HepG2 (cell line): ENCODE measurements around the gene TEX14. TPM values are rescaled to one million over a fixed set of nuclear protein-coding genes. Genes with fewer than 3 reads are reported as not detected.

ENCODE experiments used
- ATAC-seq: fragments of 200-7000 bp; cut with Tn5 transposase; 3 replicates; pipeline ENCODE4 v1.9.1; 2020; ENCODE audit warnings: mild to moderate bottlenecking, moderate library complexity
- BruUV-seq: library from RNA; stranded (reverse); fragments of 400-500 nt; replicated peaks from 2 replicates; lab custom pipeline; 2021; lab: Mats Ljungman, UMichigan
- CTCF ChIA-PET: fragments of 300-600 bp; formaldehyde crosslinking; extraction: SDS; loops from one replicate; lab custom pipeline; 2021; ENCODE audit warnings: low total read pairs, inconsistent platforms, low intra/inter-chr PET ratio; lab: Yijun Ruan, JAX
- POLR2A ChIA-PET: fragments of 350-600 bp; sonication (Branson Sonifier 250); formaldehyde crosslinking; loops from one replicate; lab custom pipeline; 2020; ENCODE audit warnings: antibody characterized with exemption, inconsistent platforms; lab: Yijun Ruan, JAX
- DNase-seq: peaks from one replicate; pipeline ENCODE4 v3.0.0-alpha.2; 2015; ENCODE audit warnings: low spot score
- FAIRE-seq: peaks from 3 replicates; lab custom pipeline; 2011; peaks lifted over from hg19 to GRCh38; lab: Jason Lieb, UNC
- H2AFZ ChIP-seq: one replicate; pipeline ENCODE4 v1.6.1; 2011; ENCODE audit warnings: low read length, inconsistent platforms
- H3K27ac ChIP-seq: fragments of 300-600 bp; 3 replicates; pipeline ENCODE4 v1.8.0; 2011; ENCODE audit warnings: mixed run types, mild to moderate bottlenecking, mixed read lengths, low read length, inconsistent platforms; ENCODE audit not compliant: insufficient read depth; ENCODE audit errors: extremely low read length
- H3K27me3 ChIP-seq, 2 experiments: fragments of 200-600 bp in 1 of 2; 2 replicates in 1 of 2; 3 replicates in 1 of 2; pipeline versions ENCODE4 v1.6.0 to v1.8.0; 2011; ENCODE audit warnings: low read length in 2 of 2, mild to moderate bottlenecking in 2 of 2, moderate library complexity in 2 of 2, inconsistent platforms in 1 of 2; ENCODE audit not compliant: insufficient read depth in 2 of 2, control insufficient read depth in 1 of 2
- H3K36me3 ChIP-seq, 2 experiments: fragments of 200-600 bp in 1 of 2; replicated peaks in 1 of 2; 2 replicates in 1 of 2; 3 replicates in 1 of 2; pipeline versions ENCODE4 v1.5.1 to v1.8.0; 2011; ENCODE audit warnings: low read length in 2 of 2, inconsistent platforms in 1 of 2; ENCODE audit not compliant: insufficient read depth in 2 of 2, control insufficient read depth in 1 of 2
- H3K4me1 ChIP-seq: 2 replicates; pipeline ENCODE4 v1.5.1; 2012; ENCODE audit warnings: low read length, inconsistent platforms; ENCODE audit not compliant: insufficient read depth
- H3K4me2 ChIP-seq: 2 replicates; pipeline ENCODE4 v1.6.0; 2011; ENCODE audit warnings: low read depth, low read length, inconsistent platforms
- H3K4me3 ChIP-seq, 3 experiments: fragments of 200-600 bp in 1 of 3; sonication (generic), shearing (Covaris generic) in 1 of 3; replicated peaks in 1 of 3; 2 replicates each; pipeline ENCODE4 v1.5.1; 2011 to 2016; ENCODE audit warnings: low read length in 3 of 3, inconsistent platforms in 2 of 3, low read depth in 2 of 3, mild to moderate bottlenecking in 2 of 3, control low read depth in 1 of 3, mixed read lengths in 1 of 3; ENCODE audit not compliant: insufficient read depth in 1 of 3
- H3K79me2 ChIP-seq: one replicate; pipeline ENCODE4 v1.6.1; 2011; ENCODE audit warnings: low read length, inconsistent platforms; ENCODE audit not compliant: insufficient read depth
- H3K9ac ChIP-seq: 2 replicates; pipeline ENCODE4 v1.6.0; 2011; ENCODE audit warnings: mild to moderate bottlenecking, low read depth, low read length, inconsistent platforms; ENCODE audit not compliant: insufficient read depth
- H3K9me3 ChIP-seq: 2 replicates; pipeline ENCODE4 v1.5.1; 2012; ENCODE audit warnings: mild to moderate bottlenecking, low read length
- H4K20me1 ChIP-seq: 2 replicates; pipeline ENCODE4 v1.6.0; 2011; ENCODE audit warnings: inconsistent platforms, mild to moderate bottlenecking, low read length, moderate library complexity; ENCODE audit not compliant: insufficient read depth
- HES4 ChIP-seq: sonication (generic); formaldehyde crosslinking; IDR thresholded peaks from 2 replicates; pipeline ENCODE4 v1.9.0; 2021; ENCODE audit warnings: mild to moderate bottlenecking, missing genetic modification reagents, borderline replicate concordance
- IRF2 ChIP-seq: IDR thresholded peaks from 2 replicates; pipeline ENCODE4 v1.6.1; 2018; ENCODE audit warnings: missing genetic modification reagents, missing compliant biosample characterization
- MIER3 ChIP-seq: IDR thresholded peaks from 2 replicates; pipeline ENCODE4 v1.6.1; 2016; ENCODE audit warnings: missing compliant biosample characterization, borderline replicate concordance
- ZBTB7B ChIP-seq: sonication (generic); formaldehyde crosslinking; IDR thresholded peaks from 2 replicates; pipeline ENCODE4 v1.4.0; 2020; ENCODE audit warnings: missing genetic modification reagents
- ZNF589 ChIP-seq: sonication (generic); formaldehyde crosslinking; conservative IDR thresholded peaks from 2 replicates; pipeline ENCODE4 v1.8.0; 2022; ENCODE audit warnings: mild to moderate bottlenecking, moderate library complexity, missing genetic modification reagents
- ZNF619 ChIP-seq: sonication (generic); formaldehyde crosslinking; IDR thresholded peaks from 2 replicates; pipeline ENCODE4 v1.4.0; 2020; ENCODE audit warnings: mild to moderate bottlenecking, missing genetic modification reagents
- ZNF777 ChIP-seq: sonication (generic); formaldehyde crosslinking; IDR thresholded peaks from 2 replicates; pipeline ENCODE4 v1.4.0; 2020; ENCODE audit warnings: missing genetic modification reagents
- WGBS: methylation state at CpG from one replicate; pipeline ENCODE4 v1.1.6; 2017; ENCODE audit warnings: low lambda C conversion rate; 5-methylcytosine and 5-hydroxymethylcytosine counted together
- in situ Hi-C: cut with HindIII; loops from 2 replicates; pipeline ENCODE4 v1.10.0; 2017; ENCODE audit warnings: low pct_unique_long_range_greater_than_20kb; ENCODE audit not compliant: extremely low pct_ligation_motif_present
- intact Hi-C: fragments of 100-400 bp; cut with micrococcal nuclease; formaldehyde crosslinking; loops from one replicate; pipeline ENCODE4 v1.10.0; 2022; ENCODE audit not compliant: unreplicated experiment
- polyA plus RNA-seq, 8 experiments: library from polyadenylated mRNA; depleted of rRNA in 3 of 8; stranded (reverse) in 7 of 8; unstranded in 1 of 8; fragments of >200 nt; fragmentation: Illumina TruSeq in 4 of 8; extraction: Trizol in 4 of 8; gene quantifications; 2 replicates each; pipeline versions ENCODE4 v1.2.1 to v1.2.3, GENCODE V29; 2011 to 2016; ENCODE audit warnings: low read depth in 4 of 8, missing spikeins in 1 of 8, mixed read lengths in 1 of 8; ENCODE audit not compliant: insufficient read depth in 1 of 8
- total RNA-seq, 5 experiments: library from RNA; depleted of rRNA; stranded (reverse); fragments of >200 nt; fragmentation: Illumina TruSeq; extraction: Trizol; gene quantifications; 2 replicates each; pipeline ENCODE4 v1.2.3, GENCODE V29; 2016; ENCODE audit warnings: low read depth in 1 of 5
- TF ChIP-seq, protein P1 (sequence below): sonication (generic); formaldehyde crosslinking; conservative IDR thresholded peaks from 2 replicates; pipeline ENCODE4 v1.4.0; 2020; ENCODE audit warnings: missing genetic modification reagents
- TF ChIP-seq, protein P2 (sequence below): sonication (generic); formaldehyde crosslinking; IDR thresholded peaks from 2 replicates; pipeline ENCODE4 v1.4.0; 2020; ENCODE audit warnings: missing genetic modification reagents, borderline replicate concordance

Gene TEX14
- total and polyA plus RNA-seq, 2 of the 13 experiments (the other 11 are each of a cell fraction or from before 2014, with no cell fraction given), result 0.04 to 0.07 TPM

DNA sequence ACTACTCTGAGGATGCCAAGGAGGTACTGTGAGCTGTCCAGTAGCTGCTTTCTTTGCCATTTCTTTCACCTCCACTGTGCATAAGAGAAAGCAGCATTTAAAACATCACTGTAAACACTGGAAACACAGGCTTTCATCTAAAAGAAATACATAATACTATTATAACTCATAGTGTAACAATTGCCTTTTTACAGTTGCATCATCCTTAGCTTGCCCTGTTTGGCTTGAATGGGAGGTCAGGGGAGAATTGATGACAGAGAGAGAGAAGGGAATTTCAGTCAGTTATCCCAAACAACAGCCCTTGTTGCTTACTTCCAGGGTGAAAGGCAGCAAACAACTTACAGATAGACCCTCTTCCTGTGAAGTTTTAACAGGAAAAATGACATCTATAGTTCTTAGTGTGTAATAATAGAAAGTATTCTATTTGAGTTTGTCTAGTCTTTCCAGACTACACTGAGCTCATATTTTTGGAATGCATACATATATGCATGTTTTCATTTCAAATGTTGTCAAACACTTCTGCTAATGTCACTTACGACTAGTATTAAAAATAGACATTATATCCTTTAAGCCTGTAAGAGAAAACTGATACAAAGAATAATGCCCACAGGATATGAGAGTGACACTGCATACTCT lies 105.7 kb downstream of the TEX14 start:
- no peak for ATAC-seq
- no peak for FAIRE-seq
- H3K27me3 ChIP-seq, result peaks cover 0 to 4% of the 10 kb centered on the region in 2 experiments; a peak in 2 of 5 replicates
- no peak for DNase-seq
- H3K79me2 ChIP-seq, result no peaks in the 10 kb centered on the region
- POLR2A ChIA-PET, result interaction anchor here (0.5 to 0.9 kb wide), 3 partner anchors 14 to 1975 kb away, joined by 3 read pairs; no protein-coding TSS in a partner anchor
- in situ Hi-C loops, result loop anchor here (5.0 kb wide), 1 partner anchor 421 kb away; no protein-coding TSS in a partner anchor
- no peaks in the 10 kb centered on the region for H3K4me1 ChIP-seq
- no peak overlapping the region for H3K4me2 ChIP-seq
- H3K36me3 ChIP-seq, result no peaks in the 10 kb centered on the region
- H3K4me3 ChIP-seq, result no peak overlapping the region
- 0% methylated on average over 1 of the region's 1 CpG for WGBS
- no peak overlapping the region for H2AFZ ChIP-seq
- H3K9me3 ChIP-seq, result no peaks in the 10 kb centered on the region
- no peak overlapping the region for H3K27ac ChIP-seq
- CTCF ChIA-PET, result interaction anchor here (3.2 kb wide), 1 partner anchor 418 kb away, joined by 23 read pairs; no protein-coding TSS in a partner anchor
- H4K20me1 ChIP-seq, result no peaks in the 10 kb centered on the region
- TF ChIP-seq ZNF777 (CRISPR knock-in tag), result no peak
- TF ChIP-seq ZBTB7B (CRISPR knock-in tag), result no peak
- no peak for TF ChIP-seq ZNF619 (CRISPR knock-in tag)
- TF ChIP-seq, protein P1, sequence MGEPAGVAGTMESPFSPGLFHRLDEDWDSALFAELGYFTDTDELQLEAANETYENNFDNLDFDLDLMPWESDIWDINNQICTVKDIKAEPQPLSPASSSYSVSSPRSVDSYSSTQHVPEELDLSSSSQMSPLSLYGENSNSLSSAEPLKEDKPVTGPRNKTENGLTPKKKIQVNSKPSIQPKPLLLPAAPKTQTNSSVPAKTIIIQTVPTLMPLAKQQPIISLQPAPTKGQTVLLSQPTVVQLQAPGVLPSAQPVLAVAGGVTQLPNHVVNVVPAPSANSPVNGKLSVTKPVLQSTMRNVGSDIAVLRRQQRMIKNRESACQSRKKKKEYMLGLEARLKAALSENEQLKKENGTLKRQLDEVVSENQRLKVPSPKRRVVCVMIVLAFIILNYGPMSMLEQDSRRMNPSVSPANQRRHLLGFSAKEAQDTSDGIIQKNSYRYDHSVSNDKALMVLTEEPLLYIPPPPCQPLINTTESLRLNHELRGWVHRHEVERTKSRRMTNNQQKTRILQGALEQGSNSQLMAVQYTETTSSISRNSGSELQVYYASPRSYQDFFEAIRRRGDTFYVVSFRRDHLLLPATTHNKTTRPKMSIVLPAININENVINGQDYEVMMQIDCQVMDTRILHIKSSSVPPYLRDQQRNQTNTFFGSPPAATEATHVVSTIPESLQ (CRISPR knock-in tag), result no peak
- TF ChIP-seq, protein P2, sequence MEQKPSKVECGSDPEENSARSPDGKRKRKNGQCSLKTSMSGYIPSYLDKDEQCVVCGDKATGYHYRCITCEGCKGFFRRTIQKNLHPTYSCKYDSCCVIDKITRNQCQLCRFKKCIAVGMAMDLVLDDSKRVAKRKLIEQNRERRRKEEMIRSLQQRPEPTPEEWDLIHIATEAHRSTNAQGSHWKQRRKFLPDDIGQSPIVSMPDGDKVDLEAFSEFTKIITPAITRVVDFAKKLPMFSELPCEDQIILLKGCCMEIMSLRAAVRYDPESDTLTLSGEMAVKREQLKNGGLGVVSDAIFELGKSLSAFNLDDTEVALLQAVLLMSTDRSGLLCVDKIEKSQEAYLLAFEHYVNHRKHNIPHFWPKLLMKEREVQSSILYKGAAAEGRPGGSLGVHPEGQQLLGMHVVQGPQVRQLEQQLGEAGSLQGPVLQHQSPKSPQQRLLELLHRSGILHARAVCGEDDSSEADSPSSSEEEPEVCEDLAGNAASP (CRISPR knock-in tag), result no peak
- TF ChIP-seq IRF2 (CRISPR knock-in tag), result no peak
- no peak for TF ChIP-seq HES4 (CRISPR knock-in tag)
- TF ChIP-seq MIER3 (CRISPR knock-in tag), result no peak
- TF ChIP-seq ZNF589 (CRISPR knock-in tag), result no peak
- intact Hi-C loops, result no loop called here
- BruUV-seq, result no TSS peak
- H3K9ac ChIP-seq, result no peak overlapping the region
